Placental pericyte (primary cell): ENCODE data around the gene CGNL1. TPM values are rescaled to one million over a fixed set of nuclear protein-coding genes. Genes with fewer than 3 reads are reported as not detected.

ENCODE experiments used
- small RNA-seq: library from RNA; depleted of rRNA; stranded (forward); fragments of <200 nt; gene quantifications from one replicate; pipeline ENCODE3, GENCODE V24; 2012; ENCODE audit warnings: low replicate concordance
- total RNA-seq: library from RNA; depleted of rRNA; stranded (reverse); fragments of >200 nt; gene quantifications from 2 replicates; pipeline ENCODE4 v1.2.3, GENCODE V29; 2012

The CGNL1 gene
- 0.72 and 2.4 TPM in 2 replicates for total RNA-seq

GRCh38 chr15:57375827-57376695 lies at the start of gene CGNL1:
TSS of gene CGNL1 (plus strand) at chr15:57376505. CDS start at chr15:57438000, 61,495 bp downstream.

GRCh38 chr15:57591822-57592367 lies 215.6 kb downstream of the CGNL1 start, which contains the start of gene MYZAP:
TSS of gene MYZAP (plus strand) at chr15:57591904. CDS start at chr15:57592035, 131 bp downstream.

Small RNA genes within 50 kb of the gene (small RNA-seq; reads per million reads assigned to genes)
- not detected for gene RNU6-844P

Other genes with a start within 250 kb of the CGNL1 start
- gene MYZAP, start 215.4 kb downstream of the CGNL1 start, total RNA-seq = 1.1 and 1.3 TPM in 2 replicates